Pancreas (tissue), 10 donors: ENCODE measurements around the gene PKNOX2. TPM values are rescaled to one million over a fixed set of nuclear protein-coding genes. Genes with fewer than 3 reads are reported as not detected.

Source experiments
- ATAC-seq, 4 donors: fragments of 200-7000 bp; cut with Tn5 transposase; one replicate each; pipeline versions ENCODE4 v1.8.0 to v1.9.1; 2020; ENCODE audit warnings: mild to moderate bottlenecking in 4 of 4, moderate library complexity in 4 of 4
- DNase-seq, 6 donors: peaks; one replicate each; pipeline ENCODE4 v3.0.0-alpha.2; 2020
- FAIRE-seq: peaks from 2 replicates; lab custom pipeline; 2012; peaks lifted over from hg19 to GRCh38; lab: Jason Lieb, UNC
- H3K27ac ChIP-seq, 4 donors: fragments of 200-600 bp; sonication (generic); 1 replicate in 3 of 4; 2 replicates in 1 of 4; pipeline versions ENCODE4 v1.5.0 to v1.8.0; 2020
- H3K27me3 ChIP-seq, 4 donors: fragments of 200-600 bp; one replicate each; pipeline ENCODE4 v1.8.0; 2021
- H3K36me3 ChIP-seq, 3 donors: fragments of 200-600 bp; sonication (generic) in 1 of 3; one replicate each; pipeline versions ENCODE4 v1.5.0 to v1.8.0; 2020 to 2021
- H3K4me1 ChIP-seq, 3 donors: fragments of 200-600 bp; one replicate each; pipeline ENCODE4 v1.8.0; 2021
- H3K4me3 ChIP-seq, 4 donors: fragments of 200-600 bp; sonication (generic) in 2 of 4; one replicate each; pipeline versions ENCODE4 v1.5.0 to v1.8.0; 2020 to 2021
- H3K9me3 ChIP-seq, 4 donors: fragments of 200-600 bp; one replicate each; pipeline ENCODE4 v1.8.0; 2021
- WGBS, 2 donors: extraction: QIAGEN DNeasy Blood & Tissue Kit; methylation state at CpG; one replicate each; pipeline ENCODE4 v1.1.7; 2013; 5-methylcytosine and 5-hydroxymethylcytosine counted together
- intact Hi-C, 3 donors: fragments of 100-400 bp; cut with DNase I; formaldehyde crosslinking; loops; one replicate each; pipeline versions ENCODE4 v1.11.1 to v1.14.2; 2022
- polyA plus RNA-seq, 2 donors: library from polyadenylated mRNA; stranded (reverse); fragments of 200-250 nt; gene quantifications; one replicate each; pipeline ENCODE4 v1.2.3, GENCODE V29; 2013
- total RNA-seq, 6 donors: library from RNA; stranded (reverse); fragmentation: NEBNext Ultra II Directional in 4 of 6; extraction: Animal tissue kit (Norgen Biotek cat#: 25700) in 4 of 6; gene quantifications; one replicate each; pipeline versions ENCODE4 v1.2.1 to v1.2.4, GENCODE V29; 2021 to 2023
- TF ChIP-seq, protein P1 (sequence below), 4 donors: fragments of 200-600 bp; sonication (generic) in 3 of 4; IDR thresholded peaks; one replicate each; pipeline versions ENCODE4 v1.5.0 to v1.8.0; 2021; ENCODE audit warnings: antibody characterized with exemption in 4 of 4
- donor health status: healthy with polysubstance abuse.
- donor health status: DM: no; HTN: no; CAD: no; lungs with moderate emphysema.
- donor health status: DM: no; HTN: no; CAD: no.
- donor health status: control.
- donor health status: control.
- donor health status: Bipolar disorder and iron deficiency.
- donor health status: DM: yes; HTN: yes; CAD: no.
- donor health status: DM: no; HTN: no; CAD: no.
- donor health status: DM: no; HTN: no; CAD: no.
- donor health status: DM: yes; HTN: yes; CAD: no.

Gene PKNOX2
- total and polyA plus RNA-seq, 8 donors: 3.4 to 8.1 (median 5.8) TPM

DNA sequence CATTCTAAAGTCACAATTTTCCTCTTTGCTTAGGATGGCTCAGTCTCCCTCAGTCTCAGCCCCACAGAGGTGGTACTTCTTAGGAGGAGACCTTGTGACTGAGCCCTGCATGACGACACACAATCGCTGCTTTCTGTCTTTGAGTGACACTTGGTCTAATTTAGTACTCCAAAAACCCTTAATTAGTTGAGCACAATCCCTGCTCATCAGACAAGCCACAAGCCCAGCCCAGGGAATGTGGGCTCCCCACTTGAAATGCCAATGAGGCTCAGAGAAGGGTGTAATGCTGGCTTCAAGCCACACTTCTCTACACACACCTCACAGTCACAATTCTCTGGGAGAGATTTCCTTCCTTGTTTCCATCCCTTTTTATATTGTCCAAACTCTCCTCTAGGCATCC lies 229.7 kb downstream of the PKNOX2 start:
- ATAC-seq (no peak), FAIRE-seq (no peak), DNase-seq (peak in 1 of 6 donors; percentile 6)
- 83 to 88% methylated on average over 2 of the region's 2 CpGs for WGBS, 2 donors
- intact Hi-C loops: no loop called here
- no peak overlapping the region for H3K27ac ChIP-seq
- H3K4me1 ChIP-seq: no peaks in the 10 kb centered on the region
- TF ChIP-seq, protein P1, sequence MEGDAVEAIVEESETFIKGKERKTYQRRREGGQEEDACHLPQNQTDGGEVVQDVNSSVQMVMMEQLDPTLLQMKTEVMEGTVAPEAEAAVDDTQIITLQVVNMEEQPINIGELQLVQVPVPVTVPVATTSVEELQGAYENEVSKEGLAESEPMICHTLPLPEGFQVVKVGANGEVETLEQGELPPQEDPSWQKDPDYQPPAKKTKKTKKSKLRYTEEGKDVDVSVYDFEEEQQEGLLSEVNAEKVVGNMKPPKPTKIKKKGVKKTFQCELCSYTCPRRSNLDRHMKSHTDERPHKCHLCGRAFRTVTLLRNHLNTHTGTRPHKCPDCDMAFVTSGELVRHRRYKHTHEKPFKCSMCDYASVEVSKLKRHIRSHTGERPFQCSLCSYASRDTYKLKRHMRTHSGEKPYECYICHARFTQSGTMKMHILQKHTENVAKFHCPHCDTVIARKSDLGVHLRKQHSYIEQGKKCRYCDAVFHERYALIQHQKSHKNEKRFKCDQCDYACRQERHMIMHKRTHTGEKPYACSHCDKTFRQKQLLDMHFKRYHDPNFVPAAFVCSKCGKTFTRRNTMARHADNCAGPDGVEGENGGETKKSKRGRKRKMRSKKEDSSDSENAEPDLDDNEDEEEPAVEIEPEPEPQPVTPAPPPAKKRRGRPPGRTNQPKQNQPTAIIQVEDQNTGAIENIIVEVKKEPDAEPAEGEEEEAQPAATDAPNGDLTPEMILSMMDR (IDR thresholded peaks at IDR 0.05): no peak
- H3K9me3 ChIP-seq: no peaks in the 10 kb centered on the region
- no peaks in the 10 kb centered on the region for H3K27me3 ChIP-seq
- no peak overlapping the region for H3K4me3 ChIP-seq
- peaks cover 0 to 12% (median 0%) of the 10 kb centered on the region in 3 donors for H3K36me3 ChIP-seq

DNA sequence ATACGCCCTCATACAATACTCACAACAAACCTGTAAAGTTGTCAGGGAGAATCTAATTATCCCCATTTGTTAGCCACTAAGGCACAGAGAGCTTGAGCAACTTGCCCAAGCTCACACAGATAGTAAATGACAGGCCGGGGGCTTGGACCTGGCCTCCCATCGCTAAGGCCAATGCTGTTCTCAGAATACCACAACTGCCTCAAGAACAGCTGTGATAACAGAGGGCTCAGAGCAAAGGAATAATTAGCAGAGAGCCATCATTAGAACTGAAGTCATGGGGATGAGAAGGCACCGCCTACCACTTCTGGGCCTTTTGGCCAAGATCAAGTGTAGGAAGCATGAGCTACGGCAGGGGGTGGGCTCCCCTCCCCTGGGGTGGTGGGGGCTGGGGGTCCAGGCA lies 232.9 kb downstream of the PKNOX2 start:
- H3K27ac ChIP-seq: no peak overlapping the region

GRCh38 chr11:125398475-125398874 lies 233.9 kb downstream of the PKNOX2 start:
- 76 to 77% methylated on average over 4 of the region's 4 CpGs for WGBS, 2 donors
- TF ChIP-seq, protein P1 (IDR thresholded peaks at IDR 0.05): no peak
- Histone ChIP-seq H3K4me3 (no peak overlapping the region), H3K4me1 (no peaks in the 10 kb centered on the region), H3K9me3 (no peaks in the 10 kb centered on the region), H3K27me3 (no peaks in the 10 kb centered on the region), H3K27ac (no peak overlapping the region), H3K36me3 (peaks cover 0 to 12% (median 0%) of the 10 kb centered on the region in 3 donors)
- intact Hi-C loops: no loop called here
- ATAC-seq (no peak), FAIRE-seq (no peak), DNase-seq (no peak)

More for the DNA sequence above, 232.9 kb downstream of the PKNOX2 start:
- H3K4me1 ChIP-seq: no peaks in the 10 kb centered on the region
- TF ChIP-seq, protein P1 (IDR thresholded peaks at IDR 0.05): no peak
- FAIRE-seq (no peak), ATAC-seq (no peak), DNase-seq (peak in 1 of 6 donors; percentile 13)
- peaks cover 0 to 12% (median 0%) of the 10 kb centered on the region in 3 donors for H3K36me3 ChIP-seq
- H3K4me3 ChIP-seq: no peak overlapping the region
- no peaks in the 10 kb centered on the region for H3K9me3 ChIP-seq
- 91 to 96% methylated on average over 5 of the region's 5 CpGs for WGBS, 2 donors
- no peaks in the 10 kb centered on the region for H3K27me3 ChIP-seq
- intact Hi-C loops: no loop called here

DNA sequence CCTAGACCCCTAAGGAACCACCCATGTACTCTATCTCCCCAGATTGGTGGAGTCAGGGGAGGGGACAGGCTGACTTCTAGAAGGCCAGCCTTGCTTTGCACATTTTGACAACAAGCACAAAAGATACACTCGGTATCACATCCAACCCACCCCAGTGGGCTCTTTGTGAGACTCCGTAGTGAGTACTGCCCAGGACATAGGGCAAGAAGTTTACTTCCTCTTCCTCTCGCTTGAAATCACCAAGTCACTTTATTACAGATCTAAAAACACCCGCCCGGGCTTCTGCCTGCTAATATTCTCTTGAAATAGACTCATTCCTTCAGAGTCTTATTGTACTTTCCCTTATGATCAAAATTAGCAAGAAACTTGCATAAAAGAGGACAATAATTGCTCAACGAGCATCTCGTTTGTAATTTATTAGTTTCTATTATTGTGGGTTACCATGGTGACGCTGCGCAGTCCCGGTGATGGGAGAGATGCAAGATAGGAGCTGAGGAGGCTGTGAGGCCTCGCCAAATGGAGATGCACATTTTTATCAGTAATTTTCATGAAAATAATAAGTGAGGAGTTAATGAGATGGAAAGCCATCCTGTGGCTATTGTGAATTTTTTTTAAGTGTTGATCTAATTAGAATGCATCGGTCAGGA lies 234.6 kb downstream of the PKNOX2 start:
- no peak for FAIRE-seq
- 80 to 87% methylated on average over 12 of the region's 12 CpGs for WGBS, 2 donors
- H3K27ac ChIP-seq: no peak overlapping the region
- H3K36me3 ChIP-seq: peaks cover 0 to 12% (median 0%) of the 10 kb centered on the region in 3 donors
- no peak for ATAC-seq
- no peaks in the 10 kb centered on the region for H3K9me3 ChIP-seq
- H3K4me3 ChIP-seq: no peak overlapping the region
- intact Hi-C loops: no loop called here
- no peaks in the 10 kb centered on the region for H3K27me3 ChIP-seq
- H3K4me1 ChIP-seq: no peaks in the 10 kb centered on the region
- no peak for DNase-seq
- TF ChIP-seq, protein P1 (IDR thresholded peaks at IDR 0.05): no peak

GRCh38 chr11:125399945-125400344 lies 235.4 kb downstream of the PKNOX2 start:
- FAIRE-seq (no peak), ATAC-seq (no peak), DNase-seq (no peak)
- intact Hi-C loops: no loop called here
- no peaks in the 10 kb centered on the region for H3K4me1 ChIP-seq
- no peak overlapping the region for H3K27ac ChIP-seq
- H3K4me3 ChIP-seq: no peak overlapping the region
- TF ChIP-seq, protein P1 (IDR thresholded peaks at IDR 0.05): no peak
- no peaks in the 10 kb centered on the region for H3K27me3 ChIP-seq
- 86 to 93% methylated on average over 6 of the region's 6 CpGs for WGBS, 2 donors
- peaks cover 0 to 12% (median 0%) of the 10 kb centered on the region in 3 donors for H3K36me3 ChIP-seq
- no peaks in the 10 kb centered on the region for H3K9me3 ChIP-seq
